H1 (cell line): ENCODE data around the gene DCDC1. TPM values are rescaled to one million over a fixed set of nuclear protein-coding genes. Genes with fewer than 3 reads are reported as not detected.

Source experiments
- CTCF ChIA-PET: fragments of 300-600 bp; sonication (Branson Sonifier 250); formaldehyde crosslinking; loops from one replicate; lab custom pipeline; 2021; ENCODE audit not compliant: partially characterized antibody; lab: Charles Lee
- POLR2A ChIA-PET: fragments of 300-600 bp; sonication (Branson Sonifier 250); formaldehyde crosslinking; loops from one replicate; lab custom pipeline; 2021; ENCODE audit warnings: inconsistent platforms; ENCODE audit not compliant: partially characterized antibody; lab: Charles Lee
- DNase-seq, 2 experiments: peaks; one replicate each; pipeline versions ENCODE4 v3.0.0 to v3.0.0-alpha.2; 2010 to 2022; ENCODE audit warnings: low spot score in 2 of 2, low read depth in 1 of 2, mixed read lengths in 1 of 2
- FAIRE-seq: peaks from 2 replicates; lab custom pipeline; 2011; peaks lifted over from hg19 to GRCh38; lab: Jason Lieb, UNC
- H2AFZ ChIP-seq: 2 replicates; pipeline ENCODE4 v1.8.1; 2012; ENCODE audit warnings: low read length, inconsistent platforms
- H2AK5ac ChIP-seq: 2 replicates; pipeline ENCODE4 v1.6.1; 2013; ENCODE audit warnings: low read depth, low read length
- H2BK120ac ChIP-seq: replicated peaks from 2 replicates; pipeline ENCODE3; 2013; ENCODE audit warnings: low read depth, low read length, inconsistent platforms
- H2BK12ac ChIP-seq: 2 replicates; pipeline ENCODE4 v1.6.1; 2013; ENCODE audit warnings: low read depth, low read length
- H2BK15ac ChIP-seq: 2 replicates; pipeline ENCODE4 v1.6.1; 2013; ENCODE audit warnings: low read length
- H2BK20ac ChIP-seq: 2 replicates; pipeline ENCODE4 v1.6.1; 2013; ENCODE audit warnings: low read length
- H2BK5ac ChIP-seq: 2 replicates; pipeline ENCODE4 v1.6.1; 2013; ENCODE audit warnings: low read depth, low read length
- H3K14ac ChIP-seq: 2 replicates; pipeline ENCODE4 v1.6.1; 2013; ENCODE audit warnings: inconsistent platforms; ENCODE audit not compliant: insufficient read length
- H3K18ac ChIP-seq: 2 replicates; pipeline ENCODE4 v1.6.1; 2013; ENCODE audit warnings: low read length; ENCODE audit errors: extremely low read depth
- H3K23ac ChIP-seq: 2 replicates; pipeline ENCODE4 v1.6.1; 2013; ENCODE audit warnings: inconsistent platforms; ENCODE audit not compliant: insufficient read length
- H3K23me2 ChIP-seq: 2 replicates; pipeline ENCODE4 v1.6.1; 2013; ENCODE audit warnings: low read depth, low read length
- H3K27ac ChIP-seq: 2 replicates; pipeline ENCODE4 v1.6.1; 2011; ENCODE audit warnings: low read depth, low read length, inconsistent platforms
- H3K27me3 ChIP-seq, 4 experiments: replicated peaks in 1 of 4; 1 replicate in 1 of 4; 2 replicates in 3 of 4; pipeline versions ENCODE4 v1.6.1 to v1.8.1; 2011 to 2013; ENCODE audit warnings: low read length in 3 of 4, mild to moderate bottlenecking in 3 of 4, inconsistent platforms in 2 of 4, mixed read lengths in 2 of 4, moderate library complexity in 1 of 4; ENCODE audit not compliant: control insufficient read depth in 3 of 4, insufficient read depth in 3 of 4; ENCODE audit errors: extremely low read depth in 1 of 4
- H3K36me3 ChIP-seq, 4 experiments: 2 replicates each; pipeline versions ENCODE4 v1.6.1 to v1.8.1; 2011 to 2013; ENCODE audit warnings: mild to moderate bottlenecking in 4 of 4, low read length in 3 of 4, moderate library complexity in 2 of 4, control low read depth in 1 of 4, inconsistent platforms in 1 of 4; ENCODE audit not compliant: insufficient read depth in 4 of 4, control insufficient read depth in 2 of 4
- H3K4ac ChIP-seq: replicated peaks from 2 replicates; pipeline ENCODE3; 2013; ENCODE audit warnings: low read length, low read depth, mixed read lengths, inconsistent platforms; ENCODE audit not compliant: insufficient read length
- H3K4me1 ChIP-seq, 4 experiments: replicated peaks in 1 of 4; 1 replicate in 1 of 4; 2 replicates in 3 of 4; pipeline versions ENCODE4 v1.6.1 to v1.8.1; 2011 to 2013; ENCODE audit warnings: low read length in 3 of 4, inconsistent platforms in 2 of 4, mixed read lengths in 1 of 4; ENCODE audit not compliant: insufficient read depth in 4 of 4, control insufficient read depth in 3 of 4
- H3K4me2 ChIP-seq, 2 experiments: 2 replicates each; pipeline versions ENCODE4 v1.6.1 to v1.8.1; 2011 to 2013; ENCODE audit warnings: low read depth in 2 of 2, low read length in 2 of 2, control low read depth in 1 of 2, inconsistent platforms in 1 of 2, mild to moderate bottlenecking in 1 of 2; ENCODE audit not compliant: insufficient read depth in 1 of 2
- H3K4me3 ChIP-seq, 4 experiments: fragments of 200-600, 300-600 bp in 1 of 4; sonication (generic), shearing (Covaris generic), sonication (Bioruptor Twin) in 1 of 4; 2 replicates each; pipeline versions ENCODE4 v1.5.1 to v1.8.1; 2011 to 2016; ENCODE audit warnings: low read length in 4 of 4, low read depth in 3 of 4, control low read depth in 2 of 4, inconsistent platforms in 2 of 4, mild to moderate bottlenecking in 2 of 4, mixed read lengths in 1 of 4, moderate library complexity in 1 of 4; ENCODE audit not compliant: insufficient read depth in 2 of 4; ENCODE audit errors: extremely low read depth in 1 of 4
- H3K56ac ChIP-seq: replicated peaks from 2 replicates; pipeline ENCODE3; 2013; ENCODE audit warnings: low read depth, mild to moderate bottlenecking, mixed read lengths, low read length, inconsistent platforms; ENCODE audit not compliant: insufficient read length
- H3K79me1 ChIP-seq: 2 replicates; pipeline ENCODE4 v1.6.1; 2013; ENCODE audit warnings: low read depth, low read length, control low read depth
- H3K79me2 ChIP-seq, 2 experiments: 2 replicates each; pipeline versions ENCODE4 v1.6.1 to v1.8.1; 2012 to 2013; ENCODE audit warnings: low read length in 2 of 2, mild to moderate bottlenecking in 2 of 2, inconsistent platforms in 1 of 2; ENCODE audit not compliant: insufficient read depth in 2 of 2, control insufficient read depth in 1 of 2
- H3K9ac ChIP-seq, 4 experiments: replicated peaks in 1 of 4; 1 replicate in 1 of 4; 2 replicates in 3 of 4; pipeline versions ENCODE4 v1.6.1 to v1.8.1; 2011 to 2013; ENCODE audit warnings: low read depth in 3 of 4, low read length in 3 of 4, control low read depth in 2 of 4, mild to moderate bottlenecking in 2 of 4, moderate library complexity in 2 of 4, inconsistent platforms in 1 of 4; ENCODE audit errors: extremely low read depth in 1 of 4
- H3K9me3 ChIP-seq, 2 experiments: 2 replicates each; pipeline versions ENCODE4 v1.6.1 to v1.8.1; 2012 to 2013; ENCODE audit warnings: mild to moderate bottlenecking in 2 of 2, moderate library complexity in 2 of 2, control low read depth in 1 of 2, inconsistent platforms in 1 of 2, low read depth in 1 of 2, low read length in 1 of 2, mixed read lengths in 1 of 2; ENCODE audit not compliant: insufficient read depth in 2 of 2
- H4K20me1 ChIP-seq, 2 experiments: replicated peaks in 1 of 2; 2 replicates each; pipeline versions ENCODE3 to v1.8.1; 2011 to 2013; ENCODE audit warnings: inconsistent platforms in 2 of 2, low read length in 2 of 2, mild to moderate bottlenecking in 1 of 2; ENCODE audit not compliant: insufficient read depth in 2 of 2, control insufficient read depth in 1 of 2
- H4K5ac ChIP-seq: 2 replicates; pipeline ENCODE4 v1.6.1; 2013; ENCODE audit warnings: low read length, low read depth, mixed read lengths, inconsistent platforms; ENCODE audit not compliant: insufficient read length
- H4K8ac ChIP-seq: 2 replicates; pipeline ENCODE4 v1.8.0; 2013; ENCODE audit warnings: mild to moderate bottlenecking, moderate library complexity, low read length, inconsistent platforms; ENCODE audit not compliant: insufficient read depth; ENCODE audit errors: extremely low read depth
- H4K91ac ChIP-seq: replicated peaks from 2 replicates; pipeline ENCODE3; 2013; ENCODE audit warnings: low read length, mixed read lengths, inconsistent platforms; ENCODE audit not compliant: insufficient read length
- BACH1 ChIP-seq: IDR thresholded peaks from 2 replicates; pipeline ENCODE4 v1.6.1; 2012; ENCODE audit warnings: low read length, improper control_type of control experiment
- BCL11A ChIP-seq, 2 experiments: IDR thresholded peaks; one replicate each; pipeline ENCODE4 v1.6.1; 2011; ENCODE audit warnings: low read depth in 2 of 2, low read length in 2 of 2, mild to moderate bottlenecking in 2 of 2
- CREB1 ChIP-seq: IDR thresholded peaks from 2 replicates; pipeline ENCODE4 v1.6.1; 2012; ENCODE audit warnings: inconsistent platforms
- HDAC6 ChIP-seq: IDR thresholded peaks from one replicate; pipeline ENCODE4 v1.7.1; 2012; ENCODE audit warnings: low read depth, mild to moderate bottlenecking, inconsistent platforms, low read length, moderate library complexity
- KDM4A ChIP-seq: IDR thresholded peaks from one replicate; pipeline ENCODE4 v1.7.1; 2012; ENCODE audit warnings: low read depth, mild to moderate bottlenecking, moderate library complexity, low read length, inconsistent platforms; ENCODE audit not compliant: severe bottlenecking
- MAX ChIP-seq: IDR thresholded peaks from 2 replicates; pipeline ENCODE4 v1.6.1; 2012; ENCODE audit warnings: inconsistent platforms
- NANOG ChIP-seq: IDR thresholded peaks from 2 replicates; pipeline ENCODE4 v1.6.1; 2011; ENCODE audit warnings: low read length, low read depth, mild to moderate bottlenecking, inconsistent platforms; ENCODE audit not compliant: insufficient read depth, poor library complexity, severe bottlenecking
- NRF1 ChIP-seq: IDR thresholded peaks from 2 replicates; pipeline ENCODE4 v1.6.1; 2011; ENCODE audit warnings: mild to moderate bottlenecking, low read depth, low read length, improper control_type of control experiment
- POLR2AphosphoS5 ChIP-seq: IDR thresholded peaks from 2 replicates; pipeline ENCODE4 v1.6.1; 2011; ENCODE audit warnings: low read depth, low read length
- RAD21 ChIP-seq, 2 experiments: IDR thresholded peaks in 1 of 2; conservative IDR thresholded peaks in 1 of 2; 2 replicates each; pipeline ENCODE4 v1.6.1; 2011; ENCODE audit warnings: low read depth in 2 of 2, low read length in 2 of 2, improper control_type of control experiment in 1 of 2, inconsistent platforms in 1 of 2, mild to moderate bottlenecking in 1 of 2, moderate library complexity in 1 of 2
- RBBP5 ChIP-seq: IDR thresholded peaks from 2 replicates; pipeline ENCODE4 v1.7.1; 2012; ENCODE audit warnings: low read depth, mild to moderate bottlenecking, inconsistent platforms, low read length, moderate library complexity, borderline replicate concordance
- SP2 ChIP-seq: IDR thresholded peaks from 2 replicates; pipeline ENCODE4 v1.6.1; 2012; ENCODE audit warnings: mild to moderate bottlenecking, low read length, inconsistent platforms
- ZNF274 ChIP-seq: IDR thresholded peaks from 2 replicates; pipeline ENCODE4 v1.7.0; 2012; ENCODE audit warnings: low read length, borderline replicate concordance; ENCODE audit errors: extremely low read depth
- polyA plus RNA-seq, 7 experiments: library from polyadenylated mRNA; depleted of rRNA in 3 of 7; stranded (reverse) in 5 of 7; unstranded in 2 of 7; fragments of >200 nt in 5 of 7; fragments of 200-250 nt in 2 of 7; gene quantifications; 1 replicate in 5 of 7; 2 replicates in 1 of 7; 4 replicates in 1 of 7; pipeline versions ENCODE4 v1.2.1 to v1.2.3, GENCODE V29; 2011 to 2013; ENCODE audit warnings: missing spikeins in 2 of 7, mixed read lengths in 2 of 7
- total RNA-seq: library from RNA; stranded (reverse); fragmentation: NEBNext Ultra II Directional; extraction: Animal tissue kit (Norgen Biotek cat#: 25700); gene quantifications from 2 replicates; pipeline ENCODE4 v1.2.1, GENCODE V29; 2021
- TF ChIP-seq, protein P1 (sequence below): IDR thresholded peaks from 2 replicates; pipeline ENCODE4 v1.6.1; 2012; ENCODE audit warnings: low read length, inconsistent platforms

DCDC1 gene
- total and polyA plus RNA-seq, 2 of the 8 experiments (the other 6 are each of a cell fraction or from before 2014, with no cell fraction given), result 0.15 to 0.56 TPM

- no peak overlapping the region for H4K8ac ChIP-seq
- H3K27ac ChIP-seq, result no peak overlapping the region
- no peak overlapping the region for H2BK120ac ChIP-seq
- H2BK20ac ChIP-seq, result no peak overlapping the region
- no peaks in the 10 kb centered on the region for H3K4me1 ChIP-seq
- no peak overlapping the region for H3K4me3 ChIP-seq
- no peaks in the 10 kb centered on the region for H3K23me2 ChIP-seq
- no peak overlapping the region for H3K23ac ChIP-seq
- no peak overlapping the region for H3K56ac ChIP-seq
- H3K36me3 ChIP-seq, result no peaks in the 10 kb centered on the region
- H4K5ac ChIP-seq, result no peak overlapping the region
- ChIA-PET CTCF (interaction anchor here (0.5 to 0.7 kb wide), 2 partner anchors 102 to 784 kb away, joined by 3 read pairs; no protein-coding TSS in a partner anchor), POLR2A (interaction anchor here (0.6 kb wide), 1 partner anchor 33 kb away, joined by 3 read pairs; no protein-coding TSS in a partner anchor)
- H2BK15ac ChIP-seq, result no peak overlapping the region
- no peak overlapping the region for H4K91ac ChIP-seq
- H3K18ac ChIP-seq, result no peak overlapping the region
- DNase-seq (no peak), FAIRE-seq (no peak)
- H3K4ac ChIP-seq, result no peak overlapping the region
- no peak overlapping the region for H3K14ac ChIP-seq
- H2BK12ac ChIP-seq, result no peak overlapping the region
- no peak overlapping the region for H3K9ac ChIP-seq
- no peaks in the 10 kb centered on the region for H3K27me3 ChIP-seq
- no peak overlapping the region for H2AFZ ChIP-seq
- no peaks in the 10 kb centered on the region for H3K9me3 ChIP-seq
- no peaks in the 10 kb centered on the region for H3K79me2 ChIP-seq
- H2BK5ac ChIP-seq, result no peak overlapping the region
- H3K79me1 ChIP-seq, result no peaks in the 10 kb centered on the region
- no peak overlapping the region for H3K4me2 ChIP-seq
- no peaks in the 10 kb centered on the region for H4K20me1 ChIP-seq
- H2AK5ac ChIP-seq, result no peak overlapping the region
- TF ChIP-seq BCL11A (IDR thresholded peaks at IDR 0.05; ENCODE audit: low read depth in 2 of 2, low read length in 2 of 2) (no peak), BACH1 (no peak), HDAC6 (no peak), MAX (no peak), RBBP5 (no peak), RAD21 (IDR thresholded peaks at IDR 0.05 in 1 of 2, conservative IDR thresholded peaks at IDR 0.05 in 1 of 2; ENCODE audit: low read depth in 2 of 2, low read length in 2 of 2) (no peak), ZNF274 (no peak), POLR2AphosphoS5 (no peak), KDM4A (no peak), CREB1 (no peak), NANOG (no peak), SP2 (no peak), NRF1 (no peak)
- TF ChIP-seq, protein P1, sequence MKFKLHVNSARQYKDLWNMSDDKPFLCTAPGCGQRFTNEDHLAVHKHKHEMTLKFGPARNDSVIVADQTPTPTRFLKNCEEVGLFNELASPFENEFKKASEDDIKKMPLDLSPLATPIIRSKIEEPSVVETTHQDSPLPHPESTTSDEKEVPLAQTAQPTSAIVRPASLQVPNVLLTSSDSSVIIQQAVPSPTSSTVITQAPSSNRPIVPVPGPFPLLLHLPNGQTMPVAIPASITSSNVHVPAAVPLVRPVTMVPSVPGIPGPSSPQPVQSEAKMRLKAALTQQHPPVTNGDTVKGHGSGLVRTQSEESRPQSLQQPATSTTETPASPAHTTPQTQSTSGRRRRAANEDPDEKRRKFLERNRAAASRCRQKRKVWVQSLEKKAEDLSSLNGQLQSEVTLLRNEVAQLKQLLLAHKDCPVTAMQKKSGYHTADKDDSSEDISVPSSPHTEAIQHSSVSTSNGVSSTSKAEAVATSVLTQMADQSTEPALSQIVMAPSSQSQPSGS, result no peak
These were observed 458.3 kb downstream of the DCDC1 start for GRCh38 chr11:30911247-30911646.
